GM12865 (cell line): ENCODE measurements around the gene SMR3B.

Source experiments
- DNase-seq: peaks from one replicate; pipeline ENCODE4 v3.0.0; 2010; ENCODE audit warnings: low read depth
- H3K4me3 ChIP-seq: 2 replicates; pipeline ENCODE4 v1.5.1; 2011; ENCODE audit warnings: mild to moderate bottlenecking, low read depth, low read length, control low read depth
- CTCF ChIP-seq: IDR thresholded peaks from 2 replicates; pipeline ENCODE4 v1.5.1; 2011; ENCODE audit warnings: low read length, control low read depth, low read depth, inconsistent platforms; ENCODE audit not compliant: insufficient read depth; ENCODE audit errors: missing control alignments

The SMR3B gene

DNA sequence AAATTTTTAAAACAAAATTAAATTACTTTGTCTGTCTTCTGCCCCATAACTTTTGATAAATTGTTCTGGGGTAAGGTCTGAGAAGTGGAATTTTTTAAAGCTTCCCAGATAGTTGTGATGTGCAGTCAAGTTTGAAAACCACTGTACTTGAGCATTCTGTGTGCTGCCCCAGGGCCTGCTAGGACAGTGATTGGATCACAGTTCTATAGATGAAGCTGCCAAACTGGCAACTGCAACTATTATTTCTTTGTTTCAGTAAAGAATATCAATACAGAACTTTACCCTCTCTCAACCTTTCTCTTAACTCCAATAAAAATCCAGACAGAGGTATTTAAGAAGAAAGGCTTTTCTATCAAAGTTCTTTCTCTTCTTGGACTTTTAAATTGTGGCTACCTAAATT, 14.6 kb downstream of the SMR3B start, which contains the start of gene OPRPN:
Gene OPRPN (plus strand): TSS at position 361 of the 400 bp plus-strand sequence. CDS start 1,346 bp downstream, outside the sequence.
- DNase-seq = no peak
- no peak for TF ChIP-seq CTCF
- H3K4me3 ChIP-seq = no peak within 1 kb of the TSS

GRCh38 chr4:70399319-70399718, 16.4 kb downstream of the SMR3B start:
- TF ChIP-seq CTCF = no peak
- no peak for DNase-seq
- H3K4me3 ChIP-seq = no peak overlapping the region

DNA sequence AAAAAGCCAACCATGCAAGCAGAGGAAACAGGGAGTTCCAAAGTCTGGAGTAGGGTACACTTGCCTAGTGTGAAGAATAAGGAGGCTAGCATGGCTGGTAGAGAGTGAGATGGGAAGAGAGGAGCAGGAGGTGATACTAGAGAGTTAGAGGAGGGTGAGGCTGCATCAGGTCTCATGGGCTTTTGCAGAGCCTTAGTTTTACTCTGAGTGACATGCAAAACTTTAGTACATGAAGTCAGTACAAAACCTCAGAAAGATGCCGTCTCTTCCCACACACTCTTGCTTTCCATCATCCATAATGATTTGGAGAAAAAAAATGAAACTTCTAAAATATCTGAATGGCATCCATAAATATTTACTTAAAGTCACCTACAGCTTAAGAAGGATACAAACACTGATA, 19.8 kb downstream of the SMR3B start:
- no peak for TF ChIP-seq CTCF
- no peak for DNase-seq
- no peak overlapping the region for H3K4me3 ChIP-seq

- DNase-seq = no peak
- no peak for TF ChIP-seq CTCF
- no peak overlapping the region for H3K4me3 ChIP-seq
These were observed 22.8 kb downstream of the SMR3B start for GRCh38 chr4:70405765-70406164.

DNA sequence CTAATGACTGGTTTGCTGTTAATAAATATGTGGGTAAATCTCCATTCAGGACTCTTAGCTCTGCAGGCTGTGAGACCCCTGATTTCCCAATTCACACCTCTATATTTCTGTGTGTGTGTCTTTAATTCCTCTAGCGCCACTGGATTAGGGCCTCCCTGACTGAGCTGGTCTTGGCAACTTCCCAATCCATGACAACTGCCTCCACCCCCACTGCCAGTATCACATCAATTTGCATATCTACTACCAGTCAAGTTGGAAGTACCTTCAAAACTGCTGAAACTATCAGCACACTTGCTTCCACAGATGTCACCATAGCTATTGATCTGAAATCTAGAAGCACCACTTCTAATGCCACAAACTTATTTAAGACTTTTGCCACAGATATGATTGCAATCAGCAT, 42.4 kb downstream of the SMR3B start:
- no peak for TF ChIP-seq CTCF
- no peak overlapping the region for H3K4me3 ChIP-seq
- no peak for DNase-seq

DNA sequence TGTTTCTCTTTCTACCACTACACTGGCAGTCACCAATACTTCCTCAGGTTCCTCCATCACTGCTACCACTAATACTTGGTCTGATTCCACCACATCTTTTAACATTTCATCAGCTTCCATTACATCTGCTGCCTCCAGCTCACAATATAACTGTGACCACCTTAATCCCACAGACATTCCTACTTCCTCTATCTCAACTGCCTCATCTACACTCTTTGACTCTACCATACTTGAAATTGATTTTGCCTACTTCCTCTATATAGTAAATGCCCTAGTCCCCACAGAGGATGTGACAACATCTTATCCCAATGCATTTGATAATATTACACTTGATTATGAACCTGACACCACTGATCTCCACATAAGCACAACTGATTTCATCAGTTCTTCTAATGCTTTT, 43.9 kb downstream of the SMR3B start:
- no peak overlapping the region for H3K4me3 ChIP-seq
- no peak for TF ChIP-seq CTCF
- DNase-seq = no peak

GRCh38 chr4:70437197-70437596, 54.3 kb downstream of the SMR3B start:
- no peak overlapping the region for H3K4me3 ChIP-seq
- DNase-seq = no peak
- TF ChIP-seq CTCF = no peak
